ES-I3 (cell line): ENCODE data around the gene LMNA.
A peak's percentile ranks its signal among the peaks of the same experiment; 100 is the strongest.

Source experiments
- H3K36me3 ChIP-seq: 2 replicates; pipeline ENCODE4 v1.6.1; 2013; ENCODE audit warnings: mild to moderate bottlenecking, low read length, control low read depth, moderate library complexity; ENCODE audit not compliant: insufficient read depth
- H3K4me1 ChIP-seq: 2 replicates; pipeline ENCODE4 v1.6.1; 2013; ENCODE audit warnings: mild to moderate bottlenecking, control low read depth, low read length; ENCODE audit not compliant: insufficient read depth
- H3K9ac ChIP-seq: 2 replicates; pipeline ENCODE4 v1.6.1; 2013; ENCODE audit warnings: low read depth, mild to moderate bottlenecking, low read length, moderate library complexity
- H3K9me3 ChIP-seq: 2 replicates; pipeline ENCODE4 v1.6.1; 2013; ENCODE audit warnings: mild to moderate bottlenecking, low read length, moderate library complexity; ENCODE audit not compliant: control insufficient read depth, insufficient read depth

Gene LMNA

DNA sequence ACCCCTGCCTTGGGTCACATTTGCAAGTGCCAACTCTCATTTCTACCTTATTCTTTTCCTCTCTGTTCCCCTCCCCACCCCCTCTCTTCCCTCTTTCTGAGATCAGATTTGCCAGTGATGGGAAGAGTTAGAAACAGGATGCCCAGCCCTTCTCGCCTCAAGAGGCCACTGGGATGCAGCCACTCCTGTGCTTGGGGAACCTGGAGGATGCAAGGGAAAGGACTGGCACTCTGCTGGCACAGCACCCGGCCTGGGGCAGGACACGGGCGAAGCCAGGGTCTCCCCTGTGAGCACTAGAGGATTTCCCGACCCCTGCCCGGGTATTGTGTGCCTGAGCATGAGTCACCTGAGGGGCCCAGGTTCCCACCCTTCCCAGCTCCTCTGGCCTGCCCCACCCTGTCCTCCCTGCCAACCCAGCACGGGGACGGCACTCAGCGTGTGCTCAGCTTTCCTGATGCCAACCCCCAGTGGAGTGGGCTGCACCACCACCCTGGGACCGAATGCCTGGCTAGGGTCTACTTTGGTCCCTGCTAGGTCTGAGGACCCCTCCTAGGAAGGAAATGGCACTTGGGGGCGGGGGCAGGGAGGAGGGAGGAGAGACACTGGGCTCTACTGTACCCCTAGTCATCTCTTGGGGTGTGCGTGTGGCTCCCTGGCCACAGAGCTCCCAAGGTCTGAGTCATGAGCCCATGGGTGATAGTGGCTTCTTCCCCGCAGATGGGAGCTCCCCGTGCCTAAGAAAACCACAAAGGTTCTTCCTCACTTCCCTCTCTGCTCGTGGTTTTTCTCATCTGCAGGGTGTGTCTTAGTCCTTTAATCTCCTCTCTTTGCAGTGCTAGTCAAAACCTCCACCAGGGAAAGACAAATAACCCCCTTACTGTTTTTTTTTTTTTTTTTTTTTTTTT is 12.4 kb downstream of the LMNA start:
- Histone ChIP-seq H3K4me1 (peaks cover 62% of the 10 kb centered on the region), H3K36me3 (peaks cover 5% of the 10 kb centered on the region; the same call in 1 of the 2 replicates), H3K9ac (peak overlapping the region; percentile 37; the same call in 1 of the 2 replicates), H3K9me3 (no peaks in the 10 kb centered on the region)

DNA sequence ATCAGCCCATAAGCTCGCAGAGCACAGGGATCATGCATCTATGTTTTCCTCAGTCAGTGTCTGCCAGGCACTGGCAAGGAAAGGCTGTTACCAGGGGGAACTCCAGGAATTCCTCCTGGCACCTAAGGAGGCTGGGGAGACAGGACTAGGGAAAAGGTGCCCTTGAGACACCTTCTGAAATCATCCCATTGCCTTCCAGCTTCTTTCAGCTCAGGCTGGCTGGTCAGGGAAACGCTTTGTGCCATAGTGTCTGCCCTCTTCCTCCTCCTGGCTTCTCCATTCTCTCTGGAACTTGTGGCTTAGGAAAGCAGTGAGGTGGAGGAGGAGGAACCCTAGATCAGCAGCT is 13.8 kb downstream of the LMNA start:
- Histone ChIP-seq H3K9ac (no peak overlapping the region), H3K36me3 (peaks cover 5% of the 10 kb centered on the region; the same call in 1 of the 2 replicates), H3K4me1 (peaks cover 48% of the 10 kb centered on the region), H3K9me3 (no peaks in the 10 kb centered on the region)

DNA sequence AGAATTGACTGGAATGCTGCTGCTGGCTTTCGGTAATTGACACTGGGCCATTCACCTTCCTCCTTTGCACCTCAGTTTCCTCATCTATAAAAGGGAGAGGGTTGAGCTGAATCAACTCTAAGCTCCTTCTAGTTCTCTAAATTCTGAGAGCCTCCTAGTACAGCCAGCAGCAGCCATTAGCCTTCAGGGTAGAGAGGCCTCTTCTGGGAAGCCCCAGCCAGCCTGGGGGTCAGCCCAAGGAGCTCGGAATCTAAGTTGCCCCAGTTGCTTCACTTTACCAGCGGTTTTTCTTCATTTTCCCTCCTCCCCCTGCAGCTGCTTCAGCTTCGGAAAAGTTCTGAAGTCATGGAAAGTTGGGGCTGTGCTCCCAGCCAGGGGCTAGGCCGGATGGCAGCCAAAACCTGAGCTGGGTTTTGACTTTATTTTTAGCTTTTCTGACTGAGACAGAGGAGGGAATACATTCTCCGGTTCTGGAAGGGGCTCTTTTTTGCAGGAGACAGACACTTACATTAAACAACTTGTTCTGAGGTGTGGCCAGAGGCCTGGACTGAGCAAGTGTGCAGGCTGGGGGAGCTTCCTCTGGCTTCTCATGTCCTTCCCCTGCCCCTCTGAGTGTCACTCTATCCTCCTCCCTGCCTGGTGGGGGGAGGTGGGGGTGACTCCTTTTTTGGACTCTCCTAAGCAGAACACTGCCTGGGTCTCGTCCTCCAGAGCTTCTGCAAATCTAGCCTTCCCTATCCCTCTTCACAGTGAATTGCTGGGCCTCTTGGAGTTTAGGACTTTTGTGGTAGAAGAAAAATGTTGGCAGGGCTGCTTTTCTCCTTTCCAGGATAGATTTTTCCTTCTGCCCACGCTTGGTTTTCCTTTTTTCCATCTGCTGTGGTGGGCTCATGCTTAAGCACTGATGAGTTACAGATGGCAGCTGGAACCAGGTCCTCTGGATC is 14.4 kb downstream of the LMNA start:
- Histone ChIP-seq H3K9ac (no peak overlapping the region), H3K4me1 (peaks cover 45% of the 10 kb centered on the region), H3K36me3 (peaks cover 8% of the 10 kb centered on the region), H3K9me3 (no peaks in the 10 kb centered on the region)

GRCh38 chr1:156129687-156130577 is 15.4 kb downstream of the LMNA start:
- H3K36me3 ChIP-seq: peaks cover 16% of the 10 kb centered on the region
- H3K9ac ChIP-seq: peak overlapping the region; percentile 4; the same call in 1 of the 2 replicates
- peaks cover 38% of the 10 kb centered on the region for H3K4me1 ChIP-seq

GRCh38 chr1:156130578-156130942 is 16.0 kb downstream of the LMNA start:
- Histone ChIP-seq H3K9ac (no peak overlapping the region), H3K9me3 (no peaks in the 10 kb centered on the region), H3K36me3 (peaks cover 17% of the 10 kb centered on the region), H3K4me1 (peaks cover 37% of the 10 kb centered on the region)

More at GRCh38 chr1:156129687-156130577, 15.4 kb downstream of the LMNA start:
- H3K9me3 ChIP-seq: no peaks in the 10 kb centered on the region

DNA sequence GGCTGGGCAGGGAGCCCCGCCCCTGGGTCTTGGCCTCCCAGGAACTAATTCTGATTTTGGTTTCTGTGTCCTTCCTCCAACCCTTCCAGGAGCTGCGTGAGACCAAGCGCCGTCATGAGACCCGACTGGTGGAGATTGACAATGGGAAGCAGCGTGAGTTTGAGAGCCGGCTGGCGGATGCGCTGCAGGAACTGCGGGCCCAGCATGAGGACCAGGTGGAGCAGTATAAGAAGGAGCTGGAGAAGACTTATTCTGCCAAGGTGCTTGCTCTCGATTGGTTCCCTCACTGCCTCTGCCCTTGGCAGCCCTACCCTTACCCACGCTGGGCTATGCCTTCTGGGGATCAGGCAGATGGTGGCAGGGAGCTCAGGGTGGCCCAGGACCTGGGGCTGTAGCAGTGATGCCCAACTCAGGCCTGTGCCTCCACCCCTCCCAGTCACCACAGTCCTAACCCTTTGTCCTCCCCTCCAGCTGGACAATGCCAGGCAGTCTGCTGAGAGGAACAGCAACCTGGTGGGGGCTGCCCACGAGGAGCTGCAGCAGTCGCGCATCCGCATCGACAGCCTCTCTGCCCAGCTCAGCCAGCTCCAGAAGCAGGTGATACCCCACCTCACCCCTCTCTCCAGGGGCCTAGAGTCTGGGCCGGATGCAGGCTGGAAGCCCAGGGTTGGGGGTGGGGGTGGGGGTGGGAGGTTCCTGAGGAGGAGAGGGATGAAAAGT is 20.4 kb downstream of the LMNA start:
- peaks cover 5% of the 10 kb centered on the region for H3K4me1 ChIP-seq
- no peaks in the 10 kb centered on the region for H3K9me3 ChIP-seq
- H3K36me3 ChIP-seq: peaks cover 26% of the 10 kb centered on the region
- H3K9ac ChIP-seq: no peak overlapping the region

DNA sequence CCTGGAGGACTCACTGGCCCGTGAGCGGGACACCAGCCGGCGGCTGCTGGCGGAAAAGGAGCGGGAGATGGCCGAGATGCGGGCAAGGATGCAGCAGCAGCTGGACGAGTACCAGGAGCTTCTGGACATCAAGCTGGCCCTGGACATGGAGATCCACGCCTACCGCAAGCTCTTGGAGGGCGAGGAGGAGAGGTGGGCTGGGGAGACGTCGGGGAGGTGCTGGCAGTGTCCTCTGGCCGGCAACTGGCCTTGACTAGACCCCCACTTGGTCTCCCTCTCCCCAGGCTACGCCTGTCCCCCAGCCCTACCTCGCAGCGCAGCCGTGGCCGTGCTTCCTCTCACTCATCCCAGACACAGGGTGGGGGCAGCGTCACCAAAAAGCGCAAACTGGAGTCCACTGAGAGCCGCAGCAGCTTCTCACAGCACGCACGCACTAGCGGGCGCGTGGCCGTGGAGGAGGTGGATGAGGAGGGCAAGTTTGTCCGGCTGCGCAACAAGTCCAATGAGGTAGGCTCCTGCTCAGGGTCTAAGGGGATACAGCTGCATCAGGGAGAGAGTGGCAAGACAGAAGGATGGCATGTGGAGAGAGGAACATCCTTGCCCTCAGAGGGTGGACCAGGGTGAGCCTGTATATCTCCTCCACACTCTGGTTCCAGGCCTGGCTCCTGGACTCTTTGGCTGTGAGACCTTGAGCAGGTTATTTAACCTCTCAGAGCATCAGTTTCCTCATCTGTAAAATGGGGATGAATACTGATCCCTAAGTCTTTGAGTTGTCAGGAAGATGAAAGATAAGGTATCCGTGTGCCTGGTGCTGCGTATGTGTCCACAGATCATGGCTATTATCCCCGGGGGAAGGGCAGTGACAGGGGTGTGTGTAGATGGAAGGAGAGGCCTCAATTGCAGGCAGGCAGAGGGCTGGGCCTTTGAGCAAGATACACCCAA is 21.7 kb downstream of the LMNA start:
- Histone ChIP-seq H3K4me1 (no peaks in the 10 kb centered on the region), H3K9me3 (no peaks in the 10 kb centered on the region), H3K36me3 (peaks cover 22% of the 10 kb centered on the region), H3K9ac (no peak overlapping the region)

DNA sequence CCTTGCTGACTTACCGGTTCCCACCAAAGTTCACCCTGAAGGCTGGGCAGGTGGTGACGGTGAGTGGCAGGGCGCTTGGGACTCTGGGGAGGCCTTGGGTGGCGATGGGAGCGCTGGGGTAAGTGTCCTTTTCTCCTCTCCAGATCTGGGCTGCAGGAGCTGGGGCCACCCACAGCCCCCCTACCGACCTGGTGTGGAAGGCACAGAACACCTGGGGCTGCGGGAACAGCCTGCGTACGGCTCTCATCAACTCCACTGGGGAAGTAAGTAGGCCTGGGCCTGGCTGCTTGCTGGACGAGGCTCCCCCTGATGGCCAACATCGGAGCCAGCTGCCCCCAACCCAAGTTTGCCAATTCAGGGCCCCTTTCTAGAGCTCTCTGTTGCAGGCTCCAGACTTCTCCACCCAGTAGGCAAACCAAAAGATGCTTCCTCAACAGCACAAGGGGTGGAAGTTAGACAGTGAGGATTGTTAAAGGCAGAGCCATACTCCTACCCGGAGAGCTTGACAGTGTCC is 22.5 kb downstream of the LMNA start:
- peaks cover 22% of the 10 kb centered on the region for H3K36me3 ChIP-seq
- H3K9me3 ChIP-seq: no peaks in the 10 kb centered on the region
- no peaks in the 10 kb centered on the region for H3K4me1 ChIP-seq
- H3K9ac ChIP-seq: no peak overlapping the region

DNA sequence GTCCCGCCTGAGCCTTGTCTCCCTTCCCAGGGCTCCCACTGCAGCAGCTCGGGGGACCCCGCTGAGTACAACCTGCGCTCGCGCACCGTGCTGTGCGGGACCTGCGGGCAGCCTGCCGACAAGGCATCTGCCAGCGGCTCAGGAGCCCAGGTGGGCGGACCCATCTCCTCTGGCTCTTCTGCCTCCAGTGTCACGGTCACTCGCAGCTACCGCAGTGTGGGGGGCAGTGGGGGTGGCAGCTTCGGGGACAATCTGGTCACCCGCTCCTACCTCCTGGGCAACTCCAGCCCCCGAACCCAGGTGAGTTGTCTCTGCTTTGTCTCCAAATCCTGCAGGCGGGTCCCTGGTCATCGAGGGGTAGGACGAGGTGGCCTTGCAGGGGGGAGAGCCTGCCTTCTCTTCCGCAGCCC is 24.0 kb downstream of the LMNA start:
- H3K4me1 ChIP-seq: no peaks in the 10 kb centered on the region
- peaks cover 22% of the 10 kb centered on the region for H3K36me3 ChIP-seq
- H3K9ac ChIP-seq: no peak overlapping the region

GRCh38 chr1:156140879-156141707 is 26.6 kb downstream of the LMNA start:
- Histone ChIP-seq H3K36me3 (peaks cover 7% of the 10 kb centered on the region; the same call in 1 of the 2 replicates), H3K4me1 (peaks cover under 1% of the 10 kb centered on the region; the same call in 1 of the 2 replicates), H3K9me3 (no peaks in the 10 kb centered on the region), H3K9ac (no peak overlapping the region)

More for the DNA sequence above, 24.0 kb downstream of the LMNA start:
- H3K9me3 ChIP-seq: no peaks in the 10 kb centered on the region

- Histone ChIP-seq H3K36me3 (no peaks in the 10 kb centered on the region), H3K9me3 (no peaks in the 10 kb centered on the region), H3K4me1 (peaks cover 16% of the 10 kb centered on the region; the same call in 1 of the 2 replicates), H3K9ac (no peak overlapping the region)
Observed at GRCh38 chr1:156143765-156144489, 29.4 kb downstream of the LMNA start.
